HG03103 (cell line): ENCODE data around the gene ATP8B3.

ENCODE experiments used
- ATAC-seq: cut with Tn5 transposase; IDR thresholded peaks from one replicate; pipeline ENCODE4 v1.9.1; 2021; ENCODE audit warnings: low read depth; ENCODE audit not compliant: unreplicated experiment

Gene ATP8B3

GRCh38 chr19:1760020-1760419 is 52.1 kb downstream of the ATP8B3 start:
- ATAC-seq, result no peak

- no peak for ATAC-seq
These were observed 52.8 kb downstream of the ATP8B3 start for GRCh38 chr19:1758959-1759903.

DNA sequence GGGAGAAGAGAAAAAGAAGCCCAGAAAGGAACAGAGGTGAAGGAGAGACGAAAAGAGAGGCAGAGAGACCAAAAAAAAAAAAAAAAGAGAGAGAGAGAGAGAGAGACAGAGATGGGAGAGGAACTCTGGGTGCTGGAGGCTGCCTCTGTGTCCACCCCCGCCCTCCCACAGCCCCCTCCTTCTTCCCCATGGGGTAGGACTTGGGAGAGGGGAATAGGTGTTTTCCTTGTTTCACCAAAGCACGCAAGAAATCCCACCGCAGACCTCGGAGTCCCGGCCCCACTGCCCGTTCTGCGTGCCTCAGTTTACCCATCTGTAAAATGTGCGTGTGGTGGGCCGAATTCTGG is 53.9 kb downstream of the ATP8B3 start:
- ATAC-seq, result no peak

GRCh38 chr19:1757468-1758230 is 54.4 kb downstream of the ATP8B3 start:
- no peak for ATAC-seq

DNA sequence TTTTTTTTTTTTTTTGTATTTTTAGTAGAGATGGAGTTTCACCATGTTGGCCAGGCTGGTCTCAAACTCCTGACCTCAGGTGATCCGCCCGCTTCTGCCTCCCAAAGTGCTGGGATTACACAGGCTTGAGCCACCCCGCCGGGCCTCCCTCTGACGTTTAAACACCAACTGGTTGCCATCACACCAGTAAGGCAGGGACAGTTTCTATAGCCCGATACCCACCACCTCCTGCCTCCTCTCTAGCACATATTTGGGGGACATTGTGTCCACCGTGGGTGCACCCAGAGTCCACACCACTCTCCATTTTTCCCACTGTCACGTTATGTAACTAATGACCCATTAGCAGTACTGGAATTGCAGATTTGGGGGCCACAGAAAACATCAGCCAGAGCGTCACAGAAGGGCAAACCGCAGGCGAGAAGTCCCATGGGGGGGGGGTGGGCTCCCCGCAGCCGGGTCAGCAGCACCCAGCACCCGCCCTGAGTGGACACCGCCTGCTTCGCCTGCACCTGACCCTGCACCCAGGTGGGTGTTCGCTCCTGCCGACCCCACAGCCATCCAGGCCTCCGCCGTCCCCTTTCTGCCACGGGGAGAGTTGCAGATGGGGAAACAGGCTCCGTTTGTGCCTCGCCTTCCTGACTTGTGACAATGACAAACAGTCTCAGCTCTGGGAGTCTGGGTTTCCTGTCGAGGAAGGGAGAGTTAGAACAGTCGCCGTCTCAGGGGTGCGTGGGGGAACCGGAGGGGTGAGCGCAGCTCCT is 55.2 kb downstream of the ATP8B3 start:
- ATAC-seq, result no peak

GRCh38 chr19:1756264-1756663 is 55.8 kb downstream of the ATP8B3 start:
- no peak for ATAC-seq

DNA sequence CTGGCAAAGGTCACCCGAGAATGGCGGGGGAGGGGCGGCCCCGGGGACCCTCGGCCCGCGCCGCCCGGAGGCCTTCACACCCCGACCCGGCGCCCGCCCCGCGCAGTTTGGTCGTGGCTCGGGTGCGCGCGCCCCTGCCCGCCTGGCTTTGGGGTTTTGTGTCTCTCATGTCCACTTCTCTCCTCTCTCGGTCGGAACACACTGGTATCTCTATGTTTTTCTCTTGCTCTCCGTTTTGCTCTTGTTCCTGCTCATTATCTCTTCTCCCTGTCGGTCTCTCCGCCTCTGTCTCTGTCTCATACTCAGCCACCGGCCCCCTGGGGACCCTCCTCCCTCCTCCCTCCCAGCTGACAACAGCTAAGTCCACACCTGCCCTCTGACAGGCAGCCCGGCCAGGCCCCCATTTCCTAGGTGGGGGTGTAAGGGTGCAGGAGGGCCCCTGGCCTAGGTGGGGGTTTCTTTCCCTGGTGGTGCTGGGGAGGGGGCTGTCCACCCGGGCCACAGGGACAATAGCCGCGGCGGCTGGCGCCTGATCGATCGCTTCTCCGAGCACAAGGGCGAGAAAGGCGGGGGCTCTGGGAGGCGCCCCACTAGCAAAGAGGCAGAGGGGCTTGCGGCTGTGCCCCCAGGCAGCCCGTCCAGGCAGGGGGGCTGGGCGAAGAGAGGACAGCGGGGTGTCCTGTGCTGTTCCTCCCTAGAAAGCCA is 56.5 kb downstream of the ATP8B3 start:
- no peak for ATAC-seq

GRCh38 chr19:1754636-1755466 is 57.2 kb downstream of the ATP8B3 start:
- ATAC-seq, result no peak

DNA sequence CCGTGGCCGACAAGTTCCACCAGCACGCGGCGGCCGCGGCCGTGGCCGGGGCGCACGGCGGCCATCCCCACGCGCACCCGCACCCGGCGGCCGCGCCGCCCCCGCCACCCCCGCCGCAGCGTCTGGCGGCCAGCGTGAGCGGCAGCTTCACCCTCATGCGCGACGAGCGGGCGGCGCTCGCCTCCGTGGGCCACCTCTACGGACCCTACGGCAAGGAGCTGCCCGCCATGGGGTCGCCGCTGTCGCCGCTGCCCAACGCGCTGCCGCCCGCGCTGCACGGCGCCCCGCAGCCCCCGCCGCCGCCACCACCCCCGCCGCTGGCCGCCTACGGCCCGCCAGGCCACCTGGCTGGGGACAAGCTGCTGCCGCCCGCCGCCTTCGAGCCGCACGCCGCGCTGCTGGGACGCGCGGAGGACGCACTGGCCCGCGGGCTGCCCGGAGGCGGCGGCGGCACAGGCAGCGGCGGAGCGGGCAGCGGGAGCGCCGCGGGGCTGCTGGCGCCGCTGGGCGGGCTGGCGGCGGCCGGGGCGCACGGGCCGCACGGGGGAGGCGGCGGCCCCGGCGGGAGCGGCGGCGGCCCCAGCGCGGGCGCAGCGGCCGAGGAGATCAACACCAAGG is 57.9 kb downstream of the ATP8B3 start:
- no peak for ATAC-seq

GRCh38 chr19:1752757-1753728 is 59.0 kb downstream of the ATP8B3 start, which contains the start of gene ONECUT3:
ONECUT3 (plus strand) TSS chr19:1753506; CDS start chr19:1753663, 157 bp downstream.
- ATAC-seq, result no peak

DNA sequence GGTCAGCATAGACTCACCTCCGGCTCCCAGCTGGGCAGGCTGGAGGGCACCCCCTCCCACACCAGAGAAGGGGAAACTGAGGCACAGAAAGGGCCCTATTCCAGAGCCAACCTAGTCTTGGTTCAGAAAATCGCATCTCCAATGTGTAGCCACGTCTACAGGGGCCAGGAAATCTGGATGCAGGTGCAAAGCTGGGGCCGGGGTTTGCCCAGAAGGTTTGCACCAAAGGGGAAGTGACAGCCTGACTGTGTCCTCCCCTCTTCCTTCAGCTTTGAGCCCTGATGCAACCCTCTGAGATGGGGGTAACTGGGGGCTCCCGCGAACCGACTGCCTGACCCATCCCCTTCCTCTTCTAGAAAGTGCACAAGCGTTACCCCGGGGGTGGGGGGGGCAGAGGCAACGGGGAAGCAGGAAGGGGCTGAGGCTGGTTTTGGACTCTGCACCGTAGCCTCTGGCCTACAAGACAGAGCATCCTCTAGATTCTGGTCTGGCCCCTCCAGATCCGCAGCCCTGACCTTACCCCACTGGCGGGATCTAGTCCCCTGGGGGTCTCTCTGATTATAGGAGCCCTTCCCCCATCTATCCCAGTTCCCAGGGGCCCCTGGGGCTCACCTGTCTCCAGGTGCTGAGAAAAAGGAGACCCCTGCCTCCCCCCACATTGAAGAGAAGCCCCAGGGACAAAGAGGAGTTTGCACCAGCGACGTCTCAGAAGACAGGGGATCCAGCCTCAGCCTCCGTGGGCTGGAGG is 59.9 kb downstream of the ATP8B3 start:
- no peak for ATAC-seq

DNA sequence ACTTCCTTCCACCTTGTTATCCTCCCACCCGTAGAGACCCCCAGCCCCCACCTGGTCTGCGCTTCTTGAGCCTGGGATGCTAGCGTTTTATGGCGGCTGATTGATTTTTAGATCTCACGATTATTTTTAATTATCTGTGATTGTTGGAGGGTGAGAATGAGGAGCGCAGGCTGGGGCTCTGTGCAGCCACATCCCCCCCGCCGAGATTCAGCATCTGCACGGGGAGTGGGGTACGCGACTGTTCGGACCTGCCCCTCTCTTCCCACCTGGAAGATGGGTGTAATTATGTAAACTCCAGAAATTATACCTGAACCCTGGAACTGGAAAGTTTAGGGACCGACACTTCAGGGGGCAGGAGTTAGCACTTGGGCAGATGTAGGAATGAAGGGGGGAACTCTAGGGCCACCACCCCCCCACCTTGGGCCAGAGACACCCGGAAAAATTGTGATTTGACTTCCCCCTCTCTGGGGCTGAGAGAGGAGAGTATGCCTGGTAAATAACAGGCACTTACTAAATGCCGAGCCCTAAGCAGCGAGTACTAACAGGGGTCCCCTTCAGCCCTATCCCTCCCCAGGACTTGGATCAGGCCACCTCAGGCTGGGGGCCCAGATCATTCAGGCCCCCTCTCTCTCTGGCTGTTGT is 60.6 kb downstream of the ATP8B3 start:
- no peak for ATAC-seq

GRCh38 chr19:1750343-1751021 is 61.6 kb downstream of the ATP8B3 start:
- no peak for ATAC-seq

DNA sequence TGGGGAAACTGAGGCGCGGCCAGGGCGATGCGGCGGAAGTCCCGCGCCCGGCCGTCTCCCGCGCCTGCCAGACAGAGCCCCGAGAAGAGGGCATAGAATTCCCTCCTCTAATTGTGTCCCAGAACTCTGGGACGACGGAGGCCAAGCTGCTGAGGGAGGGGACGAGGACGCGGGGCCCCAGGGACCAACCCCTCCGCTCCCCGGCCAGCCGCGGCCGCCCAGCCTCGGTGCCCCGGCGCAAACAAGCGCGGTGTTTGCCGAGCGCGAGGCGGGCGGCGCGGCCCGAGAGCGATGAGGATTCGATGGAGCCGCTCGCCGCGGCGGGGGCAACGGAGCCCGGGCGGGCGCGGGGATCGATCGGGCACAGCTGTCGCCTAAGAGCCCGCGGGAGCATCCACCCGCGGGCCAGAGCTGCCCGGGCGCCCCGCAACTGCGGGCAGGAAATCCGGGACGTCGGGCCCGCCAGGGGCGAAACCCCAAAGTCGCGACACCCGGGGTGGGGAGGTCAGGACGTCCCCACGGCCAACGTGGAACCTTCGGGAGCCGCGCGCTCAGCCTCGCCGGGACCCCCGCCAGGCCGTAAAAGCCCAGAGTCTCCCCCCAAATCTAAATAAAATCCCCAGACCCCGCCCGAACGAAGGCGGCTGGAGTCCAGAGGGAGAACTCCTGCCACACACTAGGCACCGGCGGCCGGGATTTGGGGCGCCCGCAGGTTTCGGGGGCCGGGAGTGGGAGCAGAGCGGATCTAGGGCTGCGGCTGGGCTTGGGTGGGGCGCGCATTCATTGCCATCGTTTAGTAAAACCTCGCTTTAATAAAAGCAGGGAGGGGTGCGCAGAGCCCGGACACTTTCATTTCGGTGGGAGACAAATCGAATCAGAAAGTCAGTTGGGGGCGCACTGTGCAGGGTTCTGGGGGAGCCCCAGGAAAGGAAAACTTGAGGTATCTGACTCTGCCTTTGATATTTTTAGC is 62.4 kb downstream of the ATP8B3 start:
- ATAC-seq, result no peak

DNA sequence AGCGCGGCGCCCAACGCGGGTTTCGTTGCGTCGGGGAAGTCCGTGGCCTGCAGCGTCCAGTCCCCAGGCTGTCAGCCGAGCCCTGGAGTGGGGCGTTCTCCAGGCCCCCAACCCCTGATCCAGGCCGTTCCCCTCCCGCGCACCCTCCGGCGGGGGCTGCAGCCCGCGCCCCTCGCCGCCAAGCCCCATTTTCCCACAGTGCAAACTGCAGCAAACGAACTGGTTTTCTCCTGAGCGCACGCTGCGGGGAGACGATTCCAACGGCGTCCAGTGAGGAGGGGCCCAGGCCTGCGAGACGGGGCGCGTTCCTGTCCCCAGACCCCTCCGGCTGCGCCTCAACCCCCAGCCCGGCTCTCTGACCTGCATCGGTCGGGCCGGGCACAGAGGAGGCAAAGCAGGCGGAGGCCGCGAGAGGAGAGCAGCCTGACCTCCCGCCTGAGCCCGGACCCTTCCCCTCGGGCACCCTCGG is 63.2 kb downstream of the ATP8B3 start:
- ATAC-seq, result no peak
